Memory B cell (primary cell): Measurements from ENCODE around the gene AP2A1.
"Not testable (repeated sequence)": the region's sequence is repeated elsewhere in the genome, so short reads cannot be mapped to it uniquely, and the experiment has no call there.

Experiments used
- ATAC-seq: fragments of 150-1000 bp; cut with Tn5 transposase; 2 replicates; pipeline ENCODE4 v1.10.0; 2021; ENCODE audit warnings: low read depth, mild to moderate bottlenecking, moderate library complexity
- DNase-seq, 2 donors: peaks; one replicate each; pipeline ENCODE4 v3.0.0; 2022; ENCODE audit warnings: low spot score in 2 of 2
- H3K27ac Mint-ChIP-seq: one replicate; pipeline ENCODE4 v1.8.0; 2022; ENCODE audit warnings: mild to moderate bottlenecking, moderate library complexity, mixed read lengths
- H3K27me3 Mint-ChIP-seq: one replicate; pipeline ENCODE4 v1.8.0; 2022; ENCODE audit warnings: mixed read lengths
- H3K36me3 Mint-ChIP-seq: one replicate; pipeline ENCODE4 v1.8.0; 2022; ENCODE audit warnings: mild to moderate bottlenecking, mixed read lengths
- H3K4me1 Mint-ChIP-seq: one replicate; pipeline ENCODE4 v1.8.0; 2022; ENCODE audit warnings: mixed read lengths
- H3K4me3 Mint-ChIP-seq: one replicate; pipeline ENCODE4 v1.8.0; 2022; ENCODE audit warnings: mild to moderate bottlenecking, moderate library complexity, mixed read lengths
- H3K9me3 Mint-ChIP-seq: one replicate; pipeline ENCODE4 v1.8.0; 2022; ENCODE audit warnings: mixed read lengths

Gene AP2A1

DNA sequence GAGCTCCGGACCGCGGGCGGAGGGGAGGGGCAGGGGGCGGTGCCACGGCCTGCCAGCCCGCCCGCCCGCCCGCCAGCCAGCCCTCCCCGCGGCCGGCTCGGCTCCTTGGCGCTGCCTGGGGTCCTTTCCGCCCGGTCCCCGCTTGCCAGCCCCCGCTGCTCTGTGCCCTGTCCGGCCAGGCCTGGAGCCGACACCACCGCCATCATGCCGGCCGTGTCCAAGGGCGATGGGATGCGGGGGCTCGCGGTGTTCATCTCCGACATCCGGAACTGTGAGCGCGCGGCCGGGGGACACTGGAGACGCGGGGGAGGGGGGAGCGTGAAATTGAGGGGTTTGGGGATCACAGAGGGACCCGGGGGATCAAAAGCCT, at the start of gene AP2A1:
AP2A1 (plus strand) TSS at position 72 of the 370 bp plus-strand sequence; CDS start at position 205, 133 bp downstream.
- no peaks in the 10 kb centered on the region for H3K9me3 Mint-ChIP-seq
- DNase-seq (no peak), ATAC-seq (no peak)
- peaks cover 15% of the 10 kb centered on the region for H3K4me1 Mint-ChIP-seq
- peak within 1 kb of the TSS; percentile 89 for H3K27ac Mint-ChIP-seq
- peak within 1 kb of the TSS; percentile 93 for H3K4me3 Mint-ChIP-seq
- no peaks in the 10 kb centered on the region for H3K27me3 Mint-ChIP-seq
- H3K36me3 Mint-ChIP-seq, result peaks cover 6% of the 10 kb centered on the region

DNA sequence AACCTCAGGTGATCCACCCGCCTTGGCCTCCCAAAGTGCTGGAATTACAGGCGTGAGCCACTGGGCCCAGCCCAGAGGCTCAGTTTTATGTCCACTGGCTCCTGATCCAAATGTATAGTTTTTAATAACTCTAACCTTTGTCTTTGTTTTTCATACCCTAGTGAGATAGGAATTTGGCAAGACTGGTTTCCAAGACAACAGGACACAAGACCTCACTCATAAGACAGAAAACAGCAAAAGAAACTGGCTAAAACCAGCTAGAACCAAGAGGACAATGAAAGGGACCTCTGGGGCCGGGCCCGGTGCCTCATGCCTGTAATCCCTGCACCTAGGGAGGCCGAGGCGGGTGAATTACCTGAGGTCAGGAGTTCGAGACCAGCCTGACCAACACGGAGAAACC, 48.3 kb upstream of the AP2A1 start:
- H3K4me3 Mint-ChIP-seq, result no peak overlapping the region
- no peaks in the 10 kb centered on the region for H3K9me3 Mint-ChIP-seq
- peaks cover 2% of the 10 kb centered on the region for H3K4me1 Mint-ChIP-seq
- ATAC-seq (no peak), DNase-seq (no peak)
- H3K36me3 Mint-ChIP-seq, result no peaks in the 10 kb centered on the region
- H3K27me3 Mint-ChIP-seq, result no peaks in the 10 kb centered on the region
- H3K27ac Mint-ChIP-seq, result no peak overlapping the region

DNA sequence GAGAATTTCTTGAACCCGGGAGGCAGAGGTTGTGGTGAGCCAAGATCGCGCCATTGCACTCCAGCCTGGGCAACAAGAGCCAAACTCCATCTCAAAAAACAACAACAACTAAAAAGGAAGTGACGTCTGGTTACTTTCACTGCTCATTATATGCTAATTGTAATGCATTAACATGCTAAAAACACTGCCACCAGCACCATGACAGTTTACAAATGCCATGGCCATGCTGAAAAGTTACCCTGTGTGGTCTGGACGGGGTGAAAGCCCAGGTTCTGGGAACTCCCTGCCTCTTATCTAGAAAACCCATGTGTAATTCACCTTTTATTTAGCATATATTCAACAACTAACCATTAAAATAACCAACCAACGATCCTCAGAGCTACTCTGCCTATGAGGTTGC, 47.8 kb upstream of the AP2A1 start:
- ATAC-seq (peak; percentile 51), DNase-seq (no peak)
- no peaks in the 10 kb centered on the region for H3K27me3 Mint-ChIP-seq
- H3K4me3 Mint-ChIP-seq, result no peak overlapping the region
- no peaks in the 10 kb centered on the region for H3K9me3 Mint-ChIP-seq
- H3K4me1 Mint-ChIP-seq, result peaks cover 2% of the 10 kb centered on the region
- no peaks in the 10 kb centered on the region for H3K36me3 Mint-ChIP-seq
- H3K27ac Mint-ChIP-seq, result no peak overlapping the region

DNA sequence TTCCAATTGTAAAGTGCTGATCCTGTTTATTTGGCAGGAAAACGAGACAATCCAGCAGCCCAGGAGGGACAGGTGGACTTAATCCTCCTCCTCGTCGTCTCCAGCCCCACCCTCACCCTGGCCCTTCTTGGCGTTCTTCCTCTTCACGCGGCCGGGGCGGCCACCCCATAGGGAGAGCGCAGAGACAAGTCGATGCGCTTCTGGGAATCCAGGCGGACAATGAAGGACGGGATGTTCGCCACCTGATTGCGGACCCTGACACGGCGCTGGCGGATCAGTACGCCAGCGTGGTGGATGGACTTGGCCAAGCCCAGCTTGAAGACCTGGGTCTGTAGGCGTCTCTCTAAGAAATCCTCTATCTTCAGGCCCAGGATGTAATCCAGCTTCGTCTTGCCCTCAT, 47.4 kb upstream of the AP2A1 start:
- not testable (repeated sequence) for DNase-seq, H3K36me3 Mint-ChIP-seq, H3K4me3 Mint-ChIP-seq, H3K27ac Mint-ChIP-seq, H3K9me3 Mint-ChIP-seq, H3K27me3 Mint-ChIP-seq, H3K4me1 Mint-ChIP-seq, ATAC-seq

DNA sequence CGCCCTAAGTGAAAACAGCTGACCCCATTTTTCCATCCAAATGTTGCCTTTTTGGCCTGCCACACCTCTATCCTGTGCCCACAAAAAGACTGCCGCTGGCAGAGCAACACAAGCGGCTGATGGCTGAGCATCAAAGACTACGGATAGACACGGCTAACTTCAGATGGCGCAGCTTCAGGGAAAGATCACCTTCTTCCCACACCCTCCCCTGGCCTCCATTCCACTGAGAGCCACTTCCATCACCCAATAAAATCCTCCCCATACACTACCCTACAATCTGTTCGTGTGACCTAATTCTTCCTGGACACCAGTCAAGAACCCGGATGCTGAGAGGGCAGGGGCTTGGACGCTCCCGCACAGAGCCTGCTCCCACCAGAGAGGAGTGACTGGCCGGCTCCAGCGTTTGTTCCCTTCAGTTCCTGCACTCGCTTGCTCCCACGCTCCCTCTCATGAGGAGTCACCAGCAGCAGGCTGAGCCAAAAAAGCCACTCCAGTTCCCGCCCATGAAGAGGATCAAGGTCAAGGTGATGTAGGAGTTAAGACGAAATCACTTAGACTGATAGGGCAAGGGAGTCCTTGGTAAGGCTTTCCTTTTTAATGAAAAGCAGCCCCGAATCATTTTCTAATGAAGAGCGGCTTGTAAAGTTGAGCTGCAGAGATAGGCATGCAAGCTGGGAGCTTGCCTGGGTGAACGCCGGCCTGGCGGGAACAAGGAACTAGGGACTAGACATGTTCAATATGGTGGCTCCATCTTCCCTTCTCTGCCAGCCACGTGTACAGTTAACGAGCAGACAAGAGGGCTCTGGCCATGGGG, 39.4 kb upstream of the AP2A1 start:
- DNase-seq (no peak), ATAC-seq (no peak)
- H3K36me3 Mint-ChIP-seq, result no peaks in the 10 kb centered on the region
- no peak overlapping the region for H3K27ac Mint-ChIP-seq
- H3K4me3 Mint-ChIP-seq, result no peak overlapping the region
- H3K9me3 Mint-ChIP-seq, result no peaks in the 10 kb centered on the region
- H3K4me1 Mint-ChIP-seq, result no peaks in the 10 kb centered on the region
- H3K27me3 Mint-ChIP-seq, result peaks cover 3% of the 10 kb centered on the region

DNA sequence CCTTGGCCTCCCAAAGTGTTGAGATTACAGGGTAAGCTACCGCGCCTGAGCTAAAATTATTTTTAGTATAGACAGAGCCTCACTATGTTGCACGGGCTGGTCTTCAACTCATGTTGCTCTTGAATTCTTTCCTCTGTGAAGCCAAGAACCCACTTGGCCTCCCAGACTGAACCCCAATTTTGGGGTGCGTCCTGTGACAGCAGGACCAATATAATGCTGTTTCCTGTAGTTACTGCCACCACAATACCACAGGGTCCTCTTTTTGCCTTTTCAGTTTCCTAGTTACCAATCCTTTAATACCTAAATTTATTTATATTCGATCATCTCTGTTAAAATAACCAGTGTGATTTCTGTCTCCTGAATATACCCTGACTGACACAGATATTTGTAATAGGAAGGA, 36.6 kb upstream of the AP2A1 start:
- DNase-seq (no peak), ATAC-seq (peak; percentile 26)
- Mint-ChIP-seq H3K9me3 (no peaks in the 10 kb centered on the region), H3K27me3 (peaks cover 3% of the 10 kb centered on the region), H3K4me3 (no peak overlapping the region), H3K4me1 (no peaks in the 10 kb centered on the region), H3K36me3 (no peaks in the 10 kb centered on the region), H3K27ac (no peak overlapping the region)

DNA sequence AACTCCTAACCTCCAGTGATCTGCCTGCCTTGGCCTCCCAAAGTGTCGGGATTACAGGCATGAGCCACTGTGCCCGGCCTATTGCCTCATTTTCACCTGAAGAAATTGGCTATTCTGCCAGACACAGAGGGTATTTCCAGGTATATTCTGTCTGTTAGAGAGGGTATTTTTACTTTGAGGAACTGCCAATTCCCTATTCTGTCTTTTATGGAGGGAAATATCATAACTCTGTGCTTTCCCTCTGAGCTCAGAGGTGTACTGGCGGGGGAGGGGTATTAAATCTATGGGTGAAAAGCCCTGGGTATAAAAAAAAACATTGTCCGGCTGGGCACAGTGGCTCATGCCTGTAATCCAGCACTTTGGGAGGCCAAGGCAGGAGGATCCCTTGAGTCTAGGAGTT, 28.5 kb upstream of the AP2A1 start:
- H3K4me1 Mint-ChIP-seq, result no peaks in the 10 kb centered on the region
- DNase-seq (no peak), ATAC-seq (peak; percentile 74)
- no peaks in the 10 kb centered on the region for H3K9me3 Mint-ChIP-seq
- H3K36me3 Mint-ChIP-seq, result no peaks in the 10 kb centered on the region
- no peaks in the 10 kb centered on the region for H3K27me3 Mint-ChIP-seq
- H3K27ac Mint-ChIP-seq, result no peak overlapping the region
- H3K4me3 Mint-ChIP-seq, result no peak overlapping the region

DNA sequence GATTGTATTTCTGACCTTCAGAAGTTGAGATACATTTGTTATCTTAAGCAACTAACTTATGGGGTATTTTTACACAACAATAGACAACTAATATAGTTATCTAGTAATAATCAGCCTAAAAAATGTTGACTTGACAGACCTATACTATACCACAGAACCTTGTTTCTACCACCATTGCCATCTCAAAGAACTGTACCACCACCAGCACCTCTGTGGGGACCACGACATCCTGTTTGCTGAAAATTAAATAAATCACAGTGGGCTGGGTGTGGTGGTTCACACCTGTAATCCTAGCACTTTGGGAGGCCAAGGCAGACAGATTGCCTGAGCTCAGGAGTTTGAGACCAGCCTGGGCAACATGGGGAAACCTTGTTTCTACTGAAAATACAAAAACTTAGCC, 27.7 kb upstream of the AP2A1 start:
- no peaks in the 10 kb centered on the region for H3K27me3 Mint-ChIP-seq
- no peaks in the 10 kb centered on the region for H3K36me3 Mint-ChIP-seq
- DNase-seq, result no peak
- no peaks in the 10 kb centered on the region for H3K9me3 Mint-ChIP-seq
- ATAC-seq, result no peak
- H3K27ac Mint-ChIP-seq, result no peak overlapping the region
- H3K4me3 Mint-ChIP-seq, result no peak overlapping the region
- no peaks in the 10 kb centered on the region for H3K4me1 Mint-ChIP-seq

DNA sequence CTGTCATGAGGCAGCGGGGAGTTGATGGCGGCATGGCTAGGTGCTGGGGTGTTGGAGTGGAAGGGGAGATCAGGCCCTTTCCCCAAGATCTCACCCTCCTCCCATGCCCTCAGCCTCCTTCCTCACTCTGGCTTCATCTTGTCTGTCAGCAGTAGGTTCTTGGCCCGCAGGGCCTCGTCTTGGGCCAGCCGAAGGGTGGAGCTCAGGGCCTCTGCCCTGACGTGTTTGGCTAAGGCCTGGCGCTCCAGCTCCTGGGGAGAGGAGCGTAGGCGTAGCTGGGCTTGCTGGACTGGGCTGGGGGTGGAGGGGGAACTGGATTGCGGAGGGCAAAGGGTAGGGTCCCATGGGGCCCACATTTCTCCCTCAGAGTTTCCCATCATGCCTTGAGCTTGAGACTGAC, 26.9 kb upstream of the AP2A1 start:
- Mint-ChIP-seq H3K36me3 (no peaks in the 10 kb centered on the region), H3K27ac (no peak overlapping the region), H3K4me3 (no peak overlapping the region), H3K27me3 (no peaks in the 10 kb centered on the region), H3K4me1 (no peaks in the 10 kb centered on the region), H3K9me3 (no peaks in the 10 kb centered on the region)
- ATAC-seq (no peak), DNase-seq (no peak)

DNA sequence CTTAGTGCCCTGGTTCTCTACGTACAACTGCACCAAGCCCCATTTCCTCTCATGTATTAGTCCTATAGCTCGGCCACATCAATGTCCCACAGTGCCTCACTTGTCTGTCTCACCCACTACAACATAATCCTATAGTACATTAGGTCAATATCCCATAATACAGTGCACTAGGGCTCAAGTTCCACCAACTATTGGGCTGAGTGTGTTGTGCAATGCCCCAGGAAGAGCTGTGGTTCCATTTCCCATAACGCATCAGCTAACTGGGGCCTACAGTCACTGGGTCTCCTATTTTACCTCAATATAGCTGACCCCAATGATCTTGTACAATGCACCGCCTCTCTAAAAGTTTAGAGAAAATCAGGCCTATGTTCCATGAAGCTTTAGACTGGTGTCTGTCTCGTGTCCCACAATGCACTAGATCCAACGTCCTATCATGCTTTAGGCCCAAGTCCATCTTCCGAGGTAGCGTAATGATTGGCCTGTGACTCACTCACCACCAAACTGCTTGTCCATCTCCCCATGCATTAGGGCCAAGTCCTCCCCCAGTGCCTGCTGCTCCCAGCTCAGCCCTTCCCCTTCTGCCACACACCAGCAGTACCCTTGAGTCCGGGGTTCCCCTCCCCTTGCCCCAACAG, 25.5 kb upstream of the AP2A1 start:
- DNase-seq, result no peak
- no peak for ATAC-seq
- Mint-ChIP-seq H3K36me3 (peaks cover 1% of the 10 kb centered on the region), H3K9me3 (no peaks in the 10 kb centered on the region), H3K27ac (no peak overlapping the region), H3K4me3 (no peak overlapping the region), H3K27me3 (no peaks in the 10 kb centered on the region), H3K4me1 (peaks cover 2% of the 10 kb centered on the region)

DNA sequence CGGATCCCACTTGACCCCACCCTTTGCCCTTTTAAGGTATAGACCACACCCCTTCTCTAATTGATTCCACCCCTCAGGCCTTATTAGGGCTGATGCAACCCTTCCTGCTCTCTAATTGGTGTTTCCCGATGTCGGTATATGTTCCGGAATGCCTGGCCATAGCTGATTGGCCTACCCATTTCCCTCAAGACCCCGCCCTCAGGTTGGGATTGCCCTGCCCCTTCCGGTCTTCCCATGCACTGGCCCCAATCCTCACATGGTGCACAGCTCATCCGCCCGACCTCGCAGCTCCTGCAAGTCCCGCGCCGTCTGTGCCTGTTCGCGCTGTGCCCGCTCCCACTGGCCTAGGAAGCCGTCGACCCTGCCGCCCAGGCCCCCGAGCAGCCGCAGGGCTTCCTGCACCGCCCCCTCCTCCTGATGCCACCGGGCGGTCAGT, 21.8 kb upstream of the AP2A1 start:
- Mint-ChIP-seq H3K9me3 (no peaks in the 10 kb centered on the region), H3K4me3 (no peak overlapping the region), H3K36me3 (peaks cover 1% of the 10 kb centered on the region), H3K4me1 (peaks cover 3% of the 10 kb centered on the region), H3K27me3 (peaks cover 5% of the 10 kb centered on the region), H3K27ac (no peak overlapping the region)
- DNase-seq (no peak), ATAC-seq (no peak)

DNA sequence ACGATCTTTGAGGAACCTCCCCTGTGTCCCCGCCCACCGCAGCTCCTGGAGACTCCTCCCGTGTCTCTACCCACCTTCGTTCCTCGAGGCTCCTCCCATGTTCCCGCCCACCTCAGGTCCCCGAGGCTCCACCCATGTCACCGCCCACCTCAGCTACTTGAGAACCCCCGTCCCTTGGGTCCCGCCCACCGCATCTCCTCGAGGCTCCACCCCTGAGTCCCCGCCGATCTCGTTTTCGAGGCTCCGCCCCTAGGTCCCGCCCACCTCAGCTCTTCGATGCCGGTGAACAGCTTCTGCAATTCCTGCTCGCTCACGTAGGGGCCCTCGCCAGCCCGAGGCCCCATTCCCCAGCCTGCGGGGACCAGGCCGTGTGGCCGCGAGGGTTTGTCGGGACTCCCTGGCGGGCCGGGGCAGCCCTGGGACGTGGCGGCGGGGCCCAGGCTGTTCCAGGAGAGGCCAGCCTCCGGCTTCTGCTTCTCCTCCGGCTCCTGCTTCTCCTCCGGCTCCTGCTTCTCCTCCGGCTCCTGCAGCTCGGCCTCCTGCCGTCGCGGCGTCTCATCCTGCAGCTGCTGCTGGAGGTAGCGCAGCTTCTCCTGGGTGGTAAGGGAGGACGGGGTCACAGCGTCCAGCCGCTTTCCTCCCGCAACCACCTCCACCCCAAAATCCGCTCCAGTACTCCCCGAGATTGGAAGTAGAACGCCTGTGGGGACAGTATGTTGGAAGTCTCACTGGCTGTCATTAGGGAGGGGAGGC, 20.4 kb upstream of the AP2A1 start:
- Mint-ChIP-seq H3K4me3 (peak overlapping the region; percentile 14), H3K27ac (no peak overlapping the region), H3K27me3 (peaks cover 5% of the 10 kb centered on the region), H3K4me1 (peaks cover 3% of the 10 kb centered on the region), H3K9me3 (no peaks in the 10 kb centered on the region), H3K36me3 (peaks cover 1% of the 10 kb centered on the region)
- ATAC-seq, result peak; percentile 87
- peak; percentile 34 to 66 for DNase-seq

DNA sequence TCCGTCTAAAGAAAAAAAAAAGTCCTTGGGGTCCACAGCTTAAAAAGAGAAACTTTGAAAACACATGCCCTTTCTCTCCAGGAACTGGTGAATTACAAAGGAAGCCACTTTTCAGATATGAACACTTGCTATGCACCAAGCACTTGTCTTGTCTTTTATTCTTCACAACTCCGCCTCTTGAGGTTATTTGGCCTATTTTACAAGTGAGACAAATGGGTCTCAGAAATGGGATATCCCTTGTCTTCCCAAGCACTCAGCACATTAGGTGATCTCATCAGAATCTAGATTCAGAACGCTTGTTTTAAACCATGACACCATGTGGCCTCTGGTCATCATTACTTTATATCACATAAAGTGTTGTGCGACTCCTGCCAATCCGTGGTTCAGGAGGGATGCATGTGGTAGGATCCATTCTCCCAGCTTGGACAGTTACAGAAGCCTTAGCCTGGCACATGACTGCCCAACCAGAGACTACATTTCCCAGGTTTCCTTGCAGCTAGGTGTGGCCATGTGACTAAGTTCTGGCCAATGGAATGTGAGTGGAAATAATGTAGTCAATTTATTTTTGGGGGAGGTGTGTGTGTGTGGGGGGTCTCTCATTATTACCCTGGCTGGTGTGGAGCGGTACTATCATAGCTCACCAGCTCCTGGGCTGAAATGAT, 17.6 kb upstream of the AP2A1 start:
- Mint-ChIP-seq H3K36me3 (peaks cover 1% of the 10 kb centered on the region), H3K27me3 (peaks cover 5% of the 10 kb centered on the region), H3K4me1 (peaks cover 3% of the 10 kb centered on the region), H3K4me3 (no peak overlapping the region), H3K27ac (peak overlapping the region; percentile 37), H3K9me3 (no peaks in the 10 kb centered on the region)
- DNase-seq (no peak), ATAC-seq (no peak)

DNA sequence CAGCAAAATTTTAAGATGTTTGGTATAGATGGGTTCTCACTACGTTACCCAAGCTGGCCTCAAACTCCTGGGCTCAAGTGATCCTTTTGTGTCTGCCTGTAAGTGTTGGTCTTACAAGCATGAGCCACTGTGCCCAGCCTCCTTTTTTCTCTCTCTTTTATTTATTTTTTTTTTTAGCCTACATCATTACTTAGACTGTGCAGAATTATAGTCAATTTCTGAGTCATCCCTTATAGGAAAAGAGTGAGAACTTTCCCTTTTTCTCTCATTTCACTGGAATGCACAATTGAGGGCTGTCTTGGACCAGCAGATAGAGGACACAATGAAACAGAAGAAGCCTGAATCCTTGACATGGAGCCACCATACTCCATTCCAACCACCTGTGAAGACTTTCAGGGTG, 17.0 kb upstream of the AP2A1 start:
- DNase-seq (no peak), ATAC-seq (no peak)
- Mint-ChIP-seq H3K4me3 (no peak overlapping the region), H3K27ac (no peak overlapping the region), H3K9me3 (no peaks in the 10 kb centered on the region), H3K27me3 (peaks cover 5% of the 10 kb centered on the region), H3K4me1 (peaks cover 3% of the 10 kb centered on the region), H3K36me3 (peaks cover 1% of the 10 kb centered on the region)
